Chondrocyte (in vitro differentiated cells): ENCODE data around the gene ECSIT. TPM values are rescaled to one million over a fixed set of nuclear protein-coding genes. Genes with fewer than 3 reads are reported as not detected.

Experiments used
- DNase-seq: peaks from one replicate; pipeline ENCODE4 v3.0.0; 2021; ENCODE audit warnings: mixed read lengths, low spot score
- H3K27ac Mint-ChIP-seq: one replicate; pipeline ENCODE4 v1.8.0; 2021; ENCODE audit warnings: mild to moderate bottlenecking, moderate library complexity, mixed read lengths; ENCODE audit not compliant: unreplicated experiment
- H3K27me3 Mint-ChIP-seq: 2 replicates; pipeline ENCODE4 v1.8.0; 2021; ENCODE audit warnings: low read depth, mixed read lengths
- H3K36me3 Mint-ChIP-seq: 2 replicates; pipeline ENCODE4 v1.8.0; 2021; ENCODE audit warnings: low read depth, mixed read lengths
- H3K4me1 Mint-ChIP-seq: 2 replicates; pipeline ENCODE4 v1.8.0; 2021; ENCODE audit warnings: low read depth, mild to moderate bottlenecking, mixed read lengths
- H3K4me3 Mint-ChIP-seq: one replicate; pipeline ENCODE4 v1.8.0; 2021; ENCODE audit warnings: mild to moderate bottlenecking, moderate library complexity, mixed read lengths; ENCODE audit not compliant: unreplicated experiment
- H3K9me3 Mint-ChIP-seq: 2 replicates; pipeline ENCODE4 v1.8.0; 2021; ENCODE audit warnings: low read depth, mixed read lengths
- CTCF ChIP-seq: fragments of 200-600 bp; sonication (generic); IDR thresholded peaks from 2 replicates; pipeline ENCODE4 v1.5.0; 2021; ENCODE audit warnings: antibody characterized with exemption, mild to moderate bottlenecking, moderate library complexity
- total RNA-seq: library from RNA; stranded (reverse); gene quantifications from 3 replicates; pipeline ENCODE4 v1.2.1, GENCODE V29; 2021

Gene ECSIT
- total RNA-seq, 1 donor from 2014 or later, result 20.5 TPM

- H3K36me3 Mint-ChIP-seq, result peaks cover 11% of the 10 kb centered on the region
- no peak for DNase-seq
- no peak for TF ChIP-seq CTCF
- no peaks in the 10 kb centered on the region for H3K27me3 Mint-ChIP-seq
- H3K27ac Mint-ChIP-seq, result no peak overlapping the region
- no peaks in the 10 kb centered on the region for H3K9me3 Mint-ChIP-seq
- H3K4me1 Mint-ChIP-seq, result peaks cover 30% of the 10 kb centered on the region
- no peak overlapping the region for H3K4me3 Mint-ChIP-seq
Observed at GRCh38 chr19:11541238-11541637, 12.3 kb upstream of the ECSIT start.

GRCh38 chr19:11540645-11541044 lies 11.7 kb upstream of the ECSIT start:
- Mint-ChIP-seq H3K36me3 (peaks cover 7% of the 10 kb centered on the region), H3K9me3 (no peaks in the 10 kb centered on the region), H3K4me1 (peaks cover 27% of the 10 kb centered on the region), H3K27ac (peak overlapping the region; percentile 59), H3K4me3 (peak overlapping the region; percentile 67), H3K27me3 (no peaks in the 10 kb centered on the region)
- TF ChIP-seq CTCF, result no peak
- no peak for DNase-seq

- H3K4me3 Mint-ChIP-seq, result peak overlapping the region; percentile 78
- peaks cover 5% of the 10 kb centered on the region for H3K36me3 Mint-ChIP-seq
- H3K27ac Mint-ChIP-seq, result peak overlapping the region; percentile 89
- no peak for DNase-seq
- no peaks in the 10 kb centered on the region for H3K27me3 Mint-ChIP-seq
- H3K9me3 Mint-ChIP-seq, result no peaks in the 10 kb centered on the region
- no peak for TF ChIP-seq CTCF
- H3K4me1 Mint-ChIP-seq, result peaks cover 28% of the 10 kb centered on the region
Observed at GRCh38 chr19:11539495-11540365, 10.8 kb upstream of the ECSIT start.

- Mint-ChIP-seq H3K4me1 (peaks cover 31% of the 10 kb centered on the region), H3K4me3 (peak within 1 kb of the TSS; percentile 78), H3K27me3 (no peaks in the 10 kb centered on the region), H3K36me3 (no peaks in the 10 kb centered on the region), H3K9me3 (no peaks in the 10 kb centered on the region), H3K27ac (peak within 1 kb of the TSS; percentile 89)
- no peak for DNase-seq
- TF ChIP-seq CTCF, result no peak
Observed at GRCh38 chr19:11538232-11539036, 9.5 kb upstream of the ECSIT start, which contains the start of gene CNN1. Gene CNN1 (plus strand): TSS chr19:11538851. CDS start chr19:11538928, 77 bp downstream.
